ENCODE measurements around the gene METTL21C. TPM values are rescaled to one million over a fixed set of nuclear protein-coding genes. Genes with fewer than 3 reads are reported as not detected.

METTL21C gene
- total RNA-seq, 1 donor from 2014 or later: not detected

- intact Hi-C loops (cut with micrococcal nuclease): loop anchor here (2.0 kb wide), 1 partner anchor 17 kb away; no protein-coding TSS in a partner anchor
Observed at GRCh38 chr13:102667911-102668310, 26.9 kb downstream of the METTL21C start.

GRCh38 chr13:102667023-102667422, 27.8 kb downstream of the METTL21C start:
- intact Hi-C loops (cut with micrococcal nuclease): loop anchor here (2.0 kb wide), 1 partner anchor 16 kb away; no protein-coding TSS in a partner anchor

- intact Hi-C loops (cut with micrococcal nuclease): no loop called here
Observed at GRCh38 chr13:102659168-102659713, 35.6 kb downstream of the METTL21C start.

DNA sequence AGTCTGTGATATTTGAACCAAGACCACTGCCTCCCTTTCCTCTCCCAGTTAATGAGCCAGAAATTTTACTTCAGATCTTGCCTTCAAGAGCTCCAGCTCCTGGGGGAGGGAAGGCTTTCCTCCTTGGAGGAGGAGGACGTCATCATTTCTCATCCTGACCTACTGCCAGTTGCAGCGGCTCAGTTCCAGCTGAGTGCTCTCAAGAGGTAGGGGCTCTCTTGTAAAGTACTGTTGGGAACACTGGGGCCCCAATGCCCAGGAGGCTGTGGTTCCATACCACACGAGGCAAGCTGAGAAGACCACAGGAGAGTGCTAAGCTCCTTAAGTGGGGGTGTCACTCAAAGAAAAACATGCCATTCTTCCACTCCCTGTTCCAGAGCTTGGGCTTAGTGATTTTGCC, 36.2 kb downstream of the METTL21C start:
- intact Hi-C loops (cut with micrococcal nuclease): no loop called here

DNA sequence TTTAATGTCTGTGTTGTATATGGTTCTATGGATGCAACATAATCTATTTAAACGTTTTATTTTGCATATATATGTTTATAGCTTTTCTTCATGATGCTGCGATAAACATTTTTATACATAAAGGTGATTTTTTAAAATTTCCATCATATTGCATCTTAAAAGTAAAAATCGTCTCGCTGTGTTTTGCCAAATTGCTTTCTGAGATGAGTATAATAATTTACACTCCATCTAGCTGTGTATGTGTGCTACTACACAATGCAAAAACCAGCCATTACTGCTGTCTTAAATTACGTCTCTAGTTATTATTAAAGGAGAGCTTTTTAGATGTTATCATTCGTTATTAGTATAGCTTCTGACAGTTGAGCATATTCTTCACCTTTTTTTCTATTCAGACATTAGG, 37.2 kb downstream of the METTL21C start:
- intact Hi-C loops (cut with micrococcal nuclease): loop anchor here (1.0 to 2.0 kb wide), 2 partner anchors 65 to 77 kb away; no protein-coding TSS in a partner anchor

- intact Hi-C loops (cut with micrococcal nuclease): no loop called here
Observed at GRCh38 chr13:102654756-102655155, 40.1 kb downstream of the METTL21C start.

DNA sequence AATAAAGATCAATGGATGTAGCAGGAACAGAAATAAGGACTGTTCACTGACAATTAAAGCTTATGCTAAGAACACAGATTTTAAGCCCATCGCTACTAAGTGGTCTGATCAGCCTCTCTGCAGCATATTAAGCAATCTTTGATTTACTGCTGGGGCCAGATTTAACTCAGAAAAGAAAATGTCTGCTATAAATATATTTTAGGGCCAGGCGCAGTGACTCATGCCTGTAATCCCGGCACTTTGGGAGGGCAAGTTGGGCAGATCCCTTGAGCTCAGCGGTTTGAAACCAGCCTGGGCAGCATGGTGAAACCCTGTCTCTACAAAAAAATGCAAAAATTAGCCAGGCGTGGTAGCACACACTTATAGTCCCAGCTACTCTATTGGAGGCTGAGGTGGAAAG, 43.0 kb downstream of the METTL21C start:
- intact Hi-C loops (cut with micrococcal nuclease): loop anchor here (2.0 kb wide), 1 partner anchor 15 kb away; no protein-coding TSS in a partner anchor

DNA sequence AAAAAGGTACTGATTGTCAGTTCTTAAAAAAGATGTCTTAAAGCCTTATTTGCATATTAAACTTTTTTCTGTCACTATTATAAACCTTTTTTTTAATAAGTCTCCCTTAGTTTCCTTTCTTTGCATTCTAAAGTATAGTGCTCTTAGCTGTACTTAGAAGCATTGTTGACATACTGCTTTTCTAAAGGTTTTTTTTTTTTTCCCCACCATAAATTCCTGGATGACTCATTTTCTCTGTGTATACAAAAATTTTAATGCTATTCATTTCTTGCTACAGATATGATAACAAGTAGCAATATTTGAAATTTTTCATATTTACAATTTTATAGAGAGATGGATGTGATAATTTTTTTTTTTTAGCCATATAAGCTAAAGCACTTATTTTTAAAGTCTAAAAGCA, 43.5 kb downstream of the METTL21C start:
- intact Hi-C loops (cut with micrococcal nuclease): loop anchor here (2.0 kb wide), 1 partner anchor 15 kb away; no protein-coding TSS in a partner anchor

GRCh38 chr13:102650444-102650843, 44.4 kb downstream of the METTL21C start:
- intact Hi-C loops (cut with micrococcal nuclease): loop anchor here (2.0 kb wide), 1 partner anchor 16 kb away; no protein-coding TSS in a partner anchor

DNA sequence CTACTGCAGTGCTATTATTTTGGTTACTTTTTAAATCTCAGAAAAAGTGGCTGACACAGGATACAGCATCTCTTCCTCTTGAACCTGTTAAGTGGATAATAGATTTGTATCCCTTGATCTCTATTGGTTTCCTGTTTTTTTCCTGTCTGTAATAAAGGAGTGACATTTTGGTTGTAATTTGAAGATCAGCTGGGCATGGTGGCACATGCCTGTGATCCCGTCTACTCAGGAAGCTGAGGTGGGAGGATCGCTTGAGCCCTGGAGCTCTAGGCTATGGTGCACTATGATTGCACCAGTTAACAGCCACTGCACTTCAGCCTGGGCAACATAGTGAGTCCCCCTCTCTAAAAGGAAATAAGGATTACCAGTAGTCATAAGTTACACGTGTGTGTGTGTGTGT, 46.8 kb downstream of the METTL21C start:
- intact Hi-C loops (cut with micrococcal nuclease): loop anchor here (2.0 kb wide), 1 partner anchor 199 kb away; the partner anchor contains the start of gene ERCC5

DNA sequence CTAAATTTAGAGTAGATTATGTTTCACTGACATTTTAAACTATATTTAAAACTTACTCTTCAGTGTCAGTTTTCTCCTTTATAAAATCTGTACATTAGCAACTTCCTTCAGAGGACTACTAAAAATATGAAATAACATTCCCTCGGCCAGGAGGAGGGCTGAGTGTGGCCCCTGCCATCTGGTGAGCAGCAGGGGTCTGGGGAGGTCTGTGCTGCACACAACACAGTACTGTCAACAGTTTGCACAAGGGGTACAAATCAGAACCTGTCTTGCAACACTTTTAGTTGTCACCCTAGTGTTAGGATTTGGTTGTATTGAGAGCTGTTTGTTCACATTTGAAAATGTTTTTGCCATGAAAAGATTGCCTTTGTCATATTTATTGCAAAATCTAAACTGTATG, 49.1 kb downstream of the METTL21C start:
- intact Hi-C loops (cut with micrococcal nuclease): no loop called here

GRCh38 chr13:102643656-102644055, 51.2 kb downstream of the METTL21C start:
- intact Hi-C loops (cut with micrococcal nuclease): no loop called here

DNA sequence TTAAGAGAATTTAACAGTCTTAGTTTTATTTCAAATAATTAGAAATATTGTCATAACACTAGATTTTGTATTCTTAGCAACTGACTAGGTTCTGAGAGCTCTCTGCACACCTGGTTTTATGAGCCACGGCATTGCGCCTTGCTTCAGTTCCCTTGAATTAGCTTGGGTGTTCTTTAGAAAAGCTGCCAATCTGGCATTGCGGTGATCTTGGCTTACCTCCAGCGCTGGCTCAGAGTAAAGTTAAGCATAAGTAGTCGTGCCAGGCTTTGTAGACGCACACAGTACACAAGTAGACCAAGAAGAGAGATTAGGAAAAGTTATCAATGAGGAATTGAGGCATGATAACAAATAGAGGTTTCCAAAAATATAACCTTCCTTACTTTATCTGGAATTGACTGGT, 52.4 kb downstream of the METTL21C start:
- intact Hi-C loops (cut with micrococcal nuclease): no loop called here

DNA sequence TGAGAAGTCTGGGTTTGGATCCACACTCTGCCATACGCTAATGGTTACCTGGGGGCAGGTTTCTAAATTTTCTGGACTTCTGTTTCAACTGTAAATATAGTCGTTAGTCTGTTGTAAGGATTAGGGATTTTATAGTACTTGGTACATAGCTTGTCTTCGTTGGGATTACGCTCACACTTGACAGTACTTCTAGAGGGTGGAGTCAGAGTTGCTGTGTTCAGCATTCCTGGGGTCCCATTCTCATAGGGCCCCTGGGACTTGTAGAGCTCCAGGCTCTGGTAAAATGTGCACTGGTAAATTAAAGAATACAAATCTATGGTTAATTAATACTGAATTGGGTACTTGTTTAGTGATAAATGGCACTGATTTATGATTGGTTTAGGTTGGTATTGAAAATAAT, 52.8 kb downstream of the METTL21C start:
- intact Hi-C loops (cut with micrococcal nuclease): no loop called here

- intact Hi-C loops (cut with micrococcal nuclease): no loop called here
Observed at GRCh38 chr13:102638741-102639140, 56.1 kb downstream of the METTL21C start.

Other genes starting within 250 kb of the METTL21C start
- gene TPP2, start 98.1 kb downstream of the METTL21C start, total RNA-seq: 83.2 and 85.8 TPM in 2 replicates
- 36.4 and 39.5 TPM in 2 replicates for gene TEX30, start 78.7 kb upstream of the METTL21C start, total RNA-seq
- 14.4 and 15.9 TPM in 2 replicates for gene POGLUT2, start 103.9 kb upstream of the METTL21C start, total RNA-seq
- 36.2 and 38.7 TPM in 2 replicates for gene BIVM, start 104.1 kb upstream of the METTL21C start, total RNA-seq
- 60.7 and 60.9 TPM in 2 replicates for gene ERCC5, start 151.0 kb upstream of the METTL21C start, total RNA-seq